PFSK-1 (cell line): Measurements from ENCODE around the gene XPOT.

Experiments
- FOXP2 ChIP-seq: optimal IDR thresholded peaks from 2 replicates; pipeline ENCODE3; 2011; ENCODE audit warnings: borderline replicate concordance, control low read depth, inconsistent platforms; ENCODE audit not compliant: insufficient read depth; ENCODE audit errors: extremely low read length, extremely low read depth
- POLR2AphosphoS5 ChIP-seq: IDR thresholded peaks from 2 replicates; pipeline ENCODE4 v1.6.1; 2012; ENCODE audit warnings: low read depth, mild to moderate bottlenecking, control low read depth, low read length, moderate library complexity
- REST ChIP-seq, 2 experiments: IDR thresholded peaks; 2 replicates each; pipeline versions ENCODE4 v1.6.1 to v1.8.0; 2011 to 2012; ENCODE audit warnings: low read depth in 2 of 2, low read length in 2 of 2, control low read depth in 1 of 2, inconsistent platforms in 1 of 2, mild to moderate bottlenecking in 1 of 2, moderate library complexity in 1 of 2; ENCODE audit not compliant: insufficient read depth in 1 of 2
- SIN3A ChIP-seq: IDR thresholded peaks from 2 replicates; pipeline ENCODE4 v1.6.1; 2012; ENCODE audit warnings: mild to moderate bottlenecking, low read length, moderate library complexity, borderline replicate concordance; ENCODE audit not compliant: insufficient read depth
- TAF1 ChIP-seq: IDR thresholded peaks from 2 replicates; pipeline ENCODE4 v1.6.1; 2012; ENCODE audit warnings: low read length, control low read depth, borderline replicate concordance; ENCODE audit not compliant: insufficient read depth

The XPOT gene

GRCh38 chr12:64470495-64470894 is 66.3 kb downstream of the XPOT start:
- TF ChIP-seq FOXP2 (no peak), SIN3A (no peak), POLR2AphosphoS5 (no peak), REST (IDR thresholded peaks at IDR 0.05; ENCODE audit: insufficient read depth in 1 of 2, low read depth in 2 of 2, low read length in 2 of 2) (no peak), TAF1 (no peak)

- TF ChIP-seq FOXP2 = no peak
- no peak for TF ChIP-seq TAF1
- no peak for TF ChIP-seq POLR2AphosphoS5
- no peak for TF ChIP-seq REST (IDR thresholded peaks at IDR 0.05; ENCODE audit: insufficient read depth in 1 of 2, low read depth in 2 of 2, low read length in 2 of 2)
- no peak for TF ChIP-seq SIN3A
Measured at GRCh38 chr12:64473176-64473575, 69.0 kb downstream of the XPOT start.

GRCh38 chr12:64475518-64475917 is 71.3 kb downstream of the XPOT start:
- no peak for TF ChIP-seq POLR2AphosphoS5

GRCh38 chr12:64476844-64477243 is 72.7 kb downstream of the XPOT start:
- no peak for TF ChIP-seq TAF1
- no peak for TF ChIP-seq POLR2AphosphoS5
- no peak for TF ChIP-seq REST (IDR thresholded peaks at IDR 0.05; ENCODE audit: insufficient read depth in 1 of 2, low read depth in 2 of 2, low read length in 2 of 2)
- no peak for TF ChIP-seq FOXP2
- TF ChIP-seq SIN3A = no peak

- TF ChIP-seq FOXP2 (no peak), SIN3A (no peak), POLR2AphosphoS5 (no peak), REST (IDR thresholded peaks at IDR 0.05; ENCODE audit: insufficient read depth in 1 of 2, low read depth in 2 of 2, low read length in 2 of 2) (no peak), TAF1 (no peak)
Measured at GRCh38 chr12:64478661-64479060, 74.5 kb downstream of the XPOT start.
